Suprapubic skin (tissue), 4 donors: Measurements from ENCODE around the gene TRMT13. TPM values are rescaled to one million over a fixed set of nuclear protein-coding genes. Genes with fewer than 3 reads are reported as not detected.

Experiments
- DNase-seq, 2 donors: peaks; one replicate each; pipeline ENCODE4 v3.0.0-alpha.2; 2019; ENCODE audit warnings: low spot score in 2 of 2
- H3K27ac ChIP-seq: fragments of 200-600 bp; sonication (generic); one replicate; pipeline ENCODE4 v1.5.1; 2019
- H3K27me3 ChIP-seq: fragments of 200-600 bp; sonication (generic); one replicate; pipeline ENCODE4 v1.5.1; 2019
- H3K36me3 ChIP-seq: fragments of 200-600 bp; sonication (generic); one replicate; pipeline ENCODE4 v1.5.1; 2019
- H3K4me1 ChIP-seq: fragments of 200-600 bp; sonication (generic); one replicate; pipeline ENCODE4 v1.5.1; 2019
- H3K4me3 ChIP-seq: fragments of 200-600 bp; sonication (generic); one replicate; pipeline ENCODE4 v1.5.1; 2019; ENCODE audit warnings: mild to moderate bottlenecking
- H3K9me3 ChIP-seq: fragments of 200-600 bp; sonication (generic); one replicate; pipeline ENCODE4 v1.5.1; 2019
- CTCF ChIP-seq, 2 donors: fragments of 200-600 bp in 1 of 2; fragments of 450-650 bp in 1 of 2; sonication (generic) in 1 of 2; IDR thresholded peaks; one replicate each; pipeline ENCODE4 v1.5.1; 2016 to 2019; ENCODE audit warnings: antibody characterized with exemption in 2 of 2, mild to moderate bottlenecking in 1 of 2, moderate library complexity in 1 of 2
- EP300 ChIP-seq: sonication (generic); formaldehyde crosslinking; IDR thresholded peaks from one replicate; pipeline ENCODE4 v1.6.1; 2017; ENCODE audit warnings: antibody characterized with exemption
- POLR2A ChIP-seq, 2 donors: fragments of 450-650 bp; IDR thresholded peaks; one replicate each; pipeline ENCODE4 v1.6.1; 2017; ENCODE audit warnings: antibody characterized with exemption in 2 of 2, mild to moderate bottlenecking in 2 of 2, moderate library complexity in 2 of 2
- POLR2AphosphoS5 ChIP-seq, 3 donors: sonication (generic); formaldehyde crosslinking; IDR thresholded peaks; one replicate each; pipeline ENCODE4 v1.6.1; 2017; ENCODE audit warnings: antibody characterized with exemption in 3 of 3
- WGBS: methylation state at CpG from one replicate; pipeline ENCODE4 v1.1.5; 2018; 5-methylcytosine and 5-hydroxymethylcytosine counted together
- total RNA-seq, 4 donors: library from RNA; depleted of rRNA; stranded (reverse); fragments of >200 nt; gene quantifications; one replicate each; pipeline ENCODE4 v1.1.0, GENCODE V29; 2016

TRMT13 gene
- total RNA-seq, 4 donors from 2014 or later: 10.8 to 33.7 (median 13.5) TPM

GRCh38 chr1:100152271-100152670 lies 19.3 kb downstream of the TRMT13 start:
- H3K4me3 ChIP-seq: no peak overlapping the region
- H3K9me3 ChIP-seq: no peaks in the 10 kb centered on the region
- no peak for DNase-seq
- no peak overlapping the region for H3K27ac ChIP-seq
- H3K27me3 ChIP-seq: no peaks in the 10 kb centered on the region
- H3K4me1 ChIP-seq: no peaks in the 10 kb centered on the region
- 80% methylated on average over 4 of the region's 4 CpGs for WGBS
- TF ChIP-seq POLR2A (IDR thresholded peaks at IDR 0.05): no peak
- TF ChIP-seq CTCF (IDR thresholded peaks at IDR 0.05): no peak
- no peak for TF ChIP-seq POLR2AphosphoS5 (IDR thresholded peaks at IDR 0.05)
- no peak for TF ChIP-seq EP300
- H3K36me3 ChIP-seq: peaks cover 26% of the 10 kb centered on the region

GRCh38 chr1:100162881-100163280 lies 29.9 kb downstream of the TRMT13 start:
- H3K27me3 ChIP-seq: no peaks in the 10 kb centered on the region
- no peak overlapping the region for H3K27ac ChIP-seq
- H3K4me1 ChIP-seq: no peaks in the 10 kb centered on the region
- TF ChIP-seq POLR2AphosphoS5 (IDR thresholded peaks at IDR 0.05): no peak
- no peak for TF ChIP-seq CTCF (IDR thresholded peaks at IDR 0.05)
- TF ChIP-seq POLR2A (IDR thresholded peaks at IDR 0.05): no peak
- H3K36me3 ChIP-seq: no peaks in the 10 kb centered on the region
- H3K4me3 ChIP-seq: no peak overlapping the region
- no peaks in the 10 kb centered on the region for H3K9me3 ChIP-seq
- DNase-seq: no peak

- no peak for TF ChIP-seq POLR2A (IDR thresholded peaks at IDR 0.05)
- no peak for TF ChIP-seq CTCF (IDR thresholded peaks at IDR 0.05)
- no peak for TF ChIP-seq POLR2AphosphoS5 (IDR thresholded peaks at IDR 0.05)
- TF ChIP-seq EP300: no peak
- no peak overlapping the region for H3K27ac ChIP-seq
- no peaks in the 10 kb centered on the region for H3K4me1 ChIP-seq
- no peak overlapping the region for H3K4me3 ChIP-seq
- H3K36me3 ChIP-seq: no peaks in the 10 kb centered on the region
- no peak for DNase-seq
- no peaks in the 10 kb centered on the region for H3K9me3 ChIP-seq
- 57% methylated on average over 2 of the region's 2 CpGs for WGBS
- H3K27me3 ChIP-seq: no peaks in the 10 kb centered on the region
These were observed 31.3 kb downstream of the TRMT13 start for GRCh38 chr1:100164216-100164615.

GRCh38 chr1:100164702-100165101 lies 31.7 kb downstream of the TRMT13 start:
- Histone ChIP-seq H3K4me1 (no peaks in the 10 kb centered on the region), H3K27ac (no peak overlapping the region), H3K27me3 (no peaks in the 10 kb centered on the region), H3K36me3 (no peaks in the 10 kb centered on the region), H3K4me3 (no peak overlapping the region), H3K9me3 (no peaks in the 10 kb centered on the region)
- no peak for DNase-seq
- TF ChIP-seq EP300: no peak
- no peak for TF ChIP-seq POLR2AphosphoS5 (IDR thresholded peaks at IDR 0.05)
- TF ChIP-seq CTCF (IDR thresholded peaks at IDR 0.05): no peak
- no peak for TF ChIP-seq POLR2A (IDR thresholded peaks at IDR 0.05)
- WGBS: 92% methylated on average over 5 of the region's 5 CpGs

GRCh38 chr1:100168051-100168450 lies 35.1 kb downstream of the TRMT13 start:
- no peaks in the 10 kb centered on the region for H3K4me1 ChIP-seq
- no peaks in the 10 kb centered on the region for H3K27me3 ChIP-seq
- no peak for TF ChIP-seq CTCF (IDR thresholded peaks at IDR 0.05)
- TF ChIP-seq POLR2AphosphoS5 (IDR thresholded peaks at IDR 0.05): no peak
- no peak for TF ChIP-seq EP300
- no peak for TF ChIP-seq POLR2A (IDR thresholded peaks at IDR 0.05)
- H3K9me3 ChIP-seq: no peaks in the 10 kb centered on the region
- H3K36me3 ChIP-seq: no peaks in the 10 kb centered on the region
- H3K27ac ChIP-seq: no peak overlapping the region
- WGBS: 96% methylated on average over 2 of the region's 2 CpGs
- DNase-seq: no peak
- H3K4me3 ChIP-seq: no peak overlapping the region
